IMR-90 (cell line): ENCODE results near the gene CD300C. TPM values are rescaled to one million over a fixed set of nuclear protein-coding genes. Genes with fewer than 3 reads are reported as not detected.
A peak's percentile ranks its signal among the peaks of the same experiment; 100 is the strongest.

Source experiments
- ATAC-seq: fragments of 200-7000 bp; cut with Tn5 transposase; 2 replicates; pipeline ENCODE4 v1.9.1; 2020; ENCODE audit warnings: low read depth, mild to moderate bottlenecking, moderate library complexity
- BruUV-seq: library from RNA; stranded (reverse); fragments of 400-500 nt; replicated peaks from 2 replicates; lab custom pipeline; 2021; lab: Mats Ljungman, UMichigan
- CTCF ChIA-PET: fragments of 300-600 bp; formaldehyde crosslinking; extraction: SDS; loops from one replicate; lab custom pipeline; 2021; ENCODE audit warnings: antibody characterized with exemption; lab: Yijun Ruan, JAX
- POLR2A ChIA-PET: fragments of 300-600 bp; sonication (Branson Sonifier 250); formaldehyde crosslinking; loops from one replicate; lab custom pipeline; 2022; ENCODE audit warnings: antibody characterized with exemption; ENCODE audit not compliant: unreplicated experiment; lab: Charles Lee
- DNase-seq: peaks from one replicate; pipeline ENCODE4 v3.0.0; 2013
- H2AFZ ChIP-seq: replicated peaks from 2 replicates; pipeline ENCODE3; 2013; ENCODE audit warnings: low read length, mild to moderate bottlenecking; ENCODE audit not compliant: poor library complexity
- H2AK5ac ChIP-seq: 2 replicates; pipeline ENCODE4 v1.6.1; 2013; ENCODE audit warnings: low read depth, low read length, inconsistent platforms
- H2AK9ac ChIP-seq: replicated peaks from 2 replicates; pipeline ENCODE3; 2013; ENCODE audit warnings: mild to moderate bottlenecking, low read depth, low read length, moderate library complexity; ENCODE audit not compliant: poor library complexity
- H2BK120ac ChIP-seq: 2 replicates; pipeline ENCODE4 v1.6.1; 2013; ENCODE audit warnings: low read depth, low read length, inconsistent platforms
- H2BK15ac ChIP-seq: 3 replicates; pipeline ENCODE4 v1.6.1; 2013; ENCODE audit warnings: low read depth, low read length, inconsistent platforms
- H2BK20ac ChIP-seq: 2 replicates; pipeline ENCODE4 v1.6.1; 2013; ENCODE audit warnings: low read depth, mild to moderate bottlenecking, inconsistent platforms, low read length, moderate library complexity
- H2BK5ac ChIP-seq: 2 replicates; pipeline ENCODE4 v1.6.1; 2013; ENCODE audit warnings: mild to moderate bottlenecking, low read depth, low read length, inconsistent platforms; ENCODE audit not compliant: poor library complexity, severe bottlenecking
- H3K14ac ChIP-seq: replicated peaks from 2 replicates; pipeline ENCODE4 v1.6.1; 2013; ENCODE audit warnings: low read depth, low read length, inconsistent platforms
- H3K18ac ChIP-seq: 2 replicates; pipeline ENCODE4 v1.6.1; 2013; ENCODE audit warnings: low read depth, low read length, control low read depth
- H3K23ac ChIP-seq: 2 replicates; pipeline ENCODE4 v1.6.1; 2013; ENCODE audit warnings: low read depth, low read length, inconsistent platforms
- H3K27ac ChIP-seq: 2 replicates; pipeline ENCODE4 v1.5.1; 2013; ENCODE audit warnings: mild to moderate bottlenecking, control low read depth, low read length; ENCODE audit not compliant: insufficient read depth
- H3K27me3 ChIP-seq: 2 replicates; pipeline ENCODE4 v1.6.1; 2013; ENCODE audit warnings: low read length; ENCODE audit not compliant: control insufficient read depth, insufficient read depth
- H3K36me3 ChIP-seq: 2 replicates; pipeline ENCODE4 v1.6.1; 2013; ENCODE audit warnings: low read length, mixed read lengths; ENCODE audit not compliant: control insufficient read depth, insufficient read depth
- H3K4ac ChIP-seq: 2 replicates; pipeline ENCODE4 v1.6.1; 2013; ENCODE audit warnings: low read depth, low read length, inconsistent platforms
- H3K4me1 ChIP-seq: 2 replicates; pipeline ENCODE4 v1.6.1; 2013; ENCODE audit warnings: low read length, mixed read lengths; ENCODE audit not compliant: control insufficient read depth, insufficient read depth
- H3K4me2 ChIP-seq: 2 replicates; pipeline ENCODE4 v1.6.1; 2013; ENCODE audit warnings: low read depth, mild to moderate bottlenecking, control low read depth, low read length, moderate library complexity
- H3K4me3 ChIP-seq: 2 replicates; pipeline ENCODE4 v1.5.1; 2013; ENCODE audit warnings: low read depth, mild to moderate bottlenecking, control low read depth, low read length, moderate library complexity; ENCODE audit not compliant: insufficient read depth
- H3K56ac ChIP-seq: 2 replicates; pipeline ENCODE4 v1.6.1; 2013; ENCODE audit warnings: low read length, inconsistent platforms; ENCODE audit not compliant: insufficient read depth; ENCODE audit errors: extremely low read depth
- H3K79me1 ChIP-seq, 2 experiments: 2 replicates each; pipeline ENCODE4 v1.6.1; 2013; ENCODE audit warnings: low read length in 2 of 2, inconsistent platforms in 1 of 2, low read depth in 1 of 2
- H3K9ac ChIP-seq: 2 replicates; pipeline ENCODE4 v1.6.1; 2013; ENCODE audit warnings: low read depth, low read length, control low read depth
- H3K9me1 ChIP-seq: 2 replicates; pipeline ENCODE4 v1.6.1; 2013; ENCODE audit warnings: low read length, inconsistent platforms; ENCODE audit not compliant: insufficient read depth
- H3K9me3 ChIP-seq: 2 replicates; pipeline ENCODE4 v1.6.1; 2013; ENCODE audit warnings: low read length; ENCODE audit not compliant: control insufficient read depth, insufficient read depth
- H4K20me1 ChIP-seq: 2 replicates; pipeline ENCODE4 v1.6.1; 2013; ENCODE audit warnings: low read length, inconsistent platforms; ENCODE audit not compliant: insufficient read depth
- H4K5ac ChIP-seq: 2 replicates; pipeline ENCODE4 v1.6.1; 2013; ENCODE audit warnings: mild to moderate bottlenecking, low read depth, low read length, control low read depth
- H4K8ac ChIP-seq, 2 experiments: 2 replicates each; pipeline ENCODE4 v1.6.1; 2013; ENCODE audit warnings: low read depth in 2 of 2, low read length in 2 of 2, control low read depth in 1 of 2, inconsistent platforms in 1 of 2
- H4K91ac ChIP-seq: 2 replicates; pipeline ENCODE4 v1.6.1; 2013; ENCODE audit warnings: low read depth, low read length, inconsistent platforms; ENCODE audit not compliant: insufficient read depth
- CTCF ChIP-seq: conservative IDR thresholded peaks from 2 replicates; pipeline ENCODE4 v1.5.1; 2012; ENCODE audit warnings: mild to moderate bottlenecking, low read depth, low read length, improper control_type of control experiment
- FOS ChIP-seq: fragments of 150-350 bp; IDR thresholded peaks from 2 replicates; pipeline ENCODE4 v1.6.1; 2016; ENCODE audit warnings: low read depth, low read length
- MAZ ChIP-seq: IDR thresholded peaks from 2 replicates; pipeline ENCODE4 v1.6.1; 2012; ENCODE audit warnings: low read depth, mild to moderate bottlenecking, low read length, improper control_type of control experiment, moderate library complexity, borderline replicate concordance
- RCOR1 ChIP-seq: IDR thresholded peaks from 2 replicates; pipeline ENCODE4 v1.6.1; 2012; ENCODE audit warnings: mild to moderate bottlenecking, low read length, improper control_type of control experiment; ENCODE audit not compliant: insufficient replicate concordance
- SMC3 ChIP-seq: fragments of 150-350 bp; IDR thresholded peaks from 2 replicates; pipeline ENCODE4 v1.6.1; 2016; ENCODE audit warnings: low read depth, mild to moderate bottlenecking, antibody characterized with exemption, low read length, moderate library complexity
- WGBS, 2 experiments: methylation state at CpG; one replicate each; pipeline versions ENCODE4 v1.1.5 to v1.1.7; 2013; ENCODE audit warnings: missing lambda C conversion rate in 2 of 2; ENCODE audit not compliant: insufficient read length in 1 of 2; ENCODE audit errors: extremely low coverage in 2 of 2; 5-methylcytosine and 5-hydroxymethylcytosine counted together
- dilution Hi-C: fragments of 300-500 bp; cut with HindIII; formaldehyde crosslinking; loops from one replicate; pipeline ENCODE4 v1.14.3; 2018; ENCODE audit warnings: low sequenced_read_pairs; ENCODE audit not compliant: unreplicated experiment
- in situ Hi-C: fragments of 300-500 bp; cut with MboI; formaldehyde crosslinking; loops from 3 replicates; pipeline ENCODE4 v1.14.3; 2019; ENCODE audit warnings: low sequenced_read_pairs, inconsistent platforms, mixed read lengths
- intact Hi-C: fragments of 100-400 bp; cut with micrococcal nuclease; formaldehyde crosslinking; loops from 2 replicates; pipeline ENCODE4 v1.10.0; 2022
- polyA plus RNA-seq, 3 experiments: library from polyadenylated mRNA; depleted of rRNA; stranded (reverse); fragments of >200 nt; gene quantifications; 2 replicates each; pipeline ENCODE4 v1.2.3, GENCODE V29; 2012; ENCODE audit warnings: low replicate concordance in 1 of 3
- total RNA-seq: library from RNA; depleted of rRNA; stranded (reverse); fragments of >200 nt; gene quantifications from 2 replicates; pipeline ENCODE4 v1.2.3, GENCODE V29; 2012

The CD300C gene
- total and polyA plus RNA-seq, 2 of the 4 experiments (the other 2 are of a cell fraction) = not detected

GRCh38 chr17:74563358-74563757 is 17.4 kb upstream of the CD300C start:
- no peak overlapping the region for H3K9ac ChIP-seq
- H3K23ac ChIP-seq = no peak overlapping the region
- CTCF ChIA-PET = no interaction called here
- H3K36me3 ChIP-seq = no peaks in the 10 kb centered on the region
- intact Hi-C loops (no loop called here), dilution Hi-C loops (no loop called here), in situ Hi-C loops (no loop called here)
- no peak overlapping the region for H3K27ac ChIP-seq
- no peak for TF ChIP-seq RCOR1
- TF ChIP-seq FOS = no peak
- no peak for TF ChIP-seq CTCF
- TF ChIP-seq MAZ = no peak
- TF ChIP-seq SMC3 = no peak
- H3K18ac ChIP-seq = no peak overlapping the region
- no peaks in the 10 kb centered on the region for H3K9me1 ChIP-seq
- no peak overlapping the region for H4K5ac ChIP-seq
- H3K4ac ChIP-seq = no peak overlapping the region
- H2AFZ ChIP-seq = no peak overlapping the region
- H2AK5ac ChIP-seq = no peak overlapping the region
- no peak overlapping the region for H3K14ac ChIP-seq
- no peak overlapping the region for H3K4me3 ChIP-seq
- no peaks in the 10 kb centered on the region for H3K79me1 ChIP-seq
- ATAC-seq = no peak
- no peak overlapping the region for H4K8ac ChIP-seq
- H2BK120ac ChIP-seq = no peak overlapping the region
- H3K4me1 ChIP-seq = no peaks in the 10 kb centered on the region
- peak overlapping the region; percentile 54 for H2BK5ac ChIP-seq
- no peak for DNase-seq
- H4K91ac ChIP-seq = no peak overlapping the region
- H2AK9ac ChIP-seq = no peak overlapping the region
- WGBS, 2 experiments = 82% methylated on average over 1 of the region's 1 CpG; no CpG with 5 or more reads in 1 of the 2 experiments
- H3K4me2 ChIP-seq = no peak overlapping the region
- H3K56ac ChIP-seq = no peak overlapping the region
- POLR2A ChIA-PET = no interaction called here
- H4K20me1 ChIP-seq = no peaks in the 10 kb centered on the region
- BruUV-seq = no TSS peak
- no peaks in the 10 kb centered on the region for H3K27me3 ChIP-seq
- no peak overlapping the region for H2BK20ac ChIP-seq
- H3K9me3 ChIP-seq = peaks cover 30% of the 10 kb centered on the region
- H2BK15ac ChIP-seq = no peak overlapping the region
